HG02642 (cell line): ENCODE results near the gene LRRC4C.
"Not testable (repeated sequence)": the region's sequence is repeated elsewhere in the genome, so short reads cannot be mapped to it uniquely, and the experiment has no call there.

Experiments used
- ATAC-seq: cut with Tn5 transposase; IDR thresholded peaks from one replicate; pipeline ENCODE4 v1.9.1; 2021; ENCODE audit warnings: mild to moderate bottlenecking; ENCODE audit not compliant: unreplicated experiment, poor library complexity

The LRRC4C gene

DNA sequence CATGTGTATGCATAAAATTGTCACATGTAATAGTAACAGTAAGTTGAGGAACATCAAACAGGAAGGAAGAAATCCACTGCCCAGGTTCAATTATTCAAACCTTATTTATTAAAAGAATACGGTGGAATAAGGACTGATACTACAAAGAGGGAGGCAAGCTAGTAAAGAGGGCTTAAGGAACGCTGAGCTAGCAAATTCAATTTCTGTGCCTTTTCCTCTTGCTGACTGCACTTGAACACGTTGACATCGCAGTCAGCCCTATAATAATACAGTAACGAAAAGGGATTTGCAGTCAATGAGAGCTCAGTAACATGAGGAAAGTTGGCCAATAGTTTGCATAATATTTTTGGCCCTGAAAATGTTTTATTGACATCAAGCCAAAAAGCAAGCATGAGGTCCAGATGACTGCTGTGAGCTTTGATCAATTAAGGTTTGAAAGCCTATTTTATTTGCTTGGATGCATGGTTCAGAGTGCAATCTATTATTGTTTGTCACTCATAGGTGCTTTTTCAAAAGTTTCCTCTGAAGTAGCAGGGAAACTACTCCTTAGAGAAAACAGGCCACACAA is 861.8 kb downstream of the LRRC4C start:
- ATAC-seq: no peak

DNA sequence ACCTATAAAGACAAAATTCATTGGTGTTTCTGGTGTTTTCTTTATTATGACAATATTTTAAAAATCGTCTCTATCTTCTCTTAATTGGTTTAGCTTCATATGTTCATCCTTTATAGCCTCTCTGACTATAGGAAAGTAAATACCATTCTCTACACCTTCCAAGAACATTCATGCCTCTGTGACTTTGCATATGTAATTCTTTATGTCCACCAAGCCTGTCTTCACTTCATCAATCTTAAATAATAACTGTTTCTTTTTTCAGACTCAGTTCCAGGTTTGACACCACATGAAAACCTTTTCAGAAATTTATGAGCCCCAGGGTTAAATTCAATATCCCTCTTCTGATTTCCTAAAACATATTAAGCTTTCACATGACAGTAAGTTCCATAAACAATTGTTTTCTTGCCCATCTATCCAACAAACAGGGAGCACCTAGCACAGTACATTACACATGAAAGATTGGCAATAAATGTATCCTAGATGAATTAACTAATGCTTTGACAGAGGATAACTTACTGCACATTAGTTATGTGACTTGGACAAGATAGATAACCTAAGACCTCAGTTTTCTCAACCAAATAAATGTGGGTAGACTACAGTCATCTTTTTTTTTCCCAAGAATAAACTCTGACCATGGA is 886.1 kb downstream of the LRRC4C start:
- ATAC-seq: no peak

DNA sequence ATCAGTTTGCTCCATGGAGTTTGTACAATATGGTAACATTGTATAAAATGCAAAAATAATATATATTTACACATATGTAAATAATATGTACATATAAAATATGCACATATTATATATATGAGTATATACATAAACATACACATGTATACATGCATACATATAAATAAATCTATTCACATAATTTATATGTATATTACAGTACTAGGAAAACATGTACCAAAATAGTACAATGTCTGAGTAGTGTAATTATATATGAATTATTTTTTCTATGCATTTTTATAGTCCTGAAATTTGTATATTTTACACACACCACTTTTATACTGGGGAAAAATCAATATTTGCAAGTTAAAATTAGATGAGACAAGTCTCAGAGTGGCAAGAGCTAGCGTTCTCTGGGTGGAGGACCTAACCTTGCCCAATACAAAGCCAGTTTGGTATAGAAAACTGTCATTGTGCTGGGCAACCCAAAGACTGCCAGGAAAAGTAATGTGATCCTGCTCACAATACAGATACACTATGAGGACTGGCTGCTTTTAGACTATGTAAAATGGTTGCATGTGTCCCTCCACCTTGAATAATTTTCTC is 889.4 kb downstream of the LRRC4C start:
- no peak for ATAC-seq

DNA sequence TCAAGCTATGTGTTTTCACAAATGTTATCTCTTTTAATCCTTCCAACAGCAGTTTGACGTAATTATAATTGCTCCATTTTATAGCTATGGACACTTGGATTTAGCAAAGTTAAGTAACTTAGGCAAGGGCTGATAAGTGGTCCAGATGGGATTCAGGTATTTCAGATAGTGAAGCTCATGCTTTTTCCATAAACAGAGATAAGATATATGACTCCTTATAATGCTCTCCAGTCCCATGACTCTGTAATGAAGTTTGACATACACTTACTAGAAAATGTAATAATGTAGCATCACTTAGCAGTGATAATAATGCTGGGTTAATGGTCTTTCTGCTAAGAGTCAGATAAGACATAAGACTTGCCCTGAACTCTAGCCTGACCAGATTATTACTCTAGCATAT is 892.1 kb downstream of the LRRC4C start:
- no peak for ATAC-seq

DNA sequence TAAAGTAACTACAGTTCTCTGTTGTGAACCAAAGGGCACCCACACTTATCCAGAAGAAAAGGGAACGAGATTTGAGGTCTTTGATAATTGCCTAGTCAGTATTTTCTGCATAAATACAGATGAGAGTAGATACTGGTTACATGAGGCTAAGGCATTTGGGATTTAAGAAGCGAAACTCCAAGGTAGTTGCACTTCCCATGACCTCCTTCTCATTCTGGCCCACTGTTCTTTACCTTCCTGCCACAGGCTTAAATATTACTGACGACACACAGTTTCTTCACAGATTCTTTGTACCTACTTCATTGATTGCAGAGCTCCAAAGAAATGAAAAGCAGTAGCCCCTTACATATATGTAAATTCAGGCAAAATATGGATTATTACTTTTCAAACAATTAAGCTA is 915.3 kb downstream of the LRRC4C start:
- ATAC-seq: no peak

DNA sequence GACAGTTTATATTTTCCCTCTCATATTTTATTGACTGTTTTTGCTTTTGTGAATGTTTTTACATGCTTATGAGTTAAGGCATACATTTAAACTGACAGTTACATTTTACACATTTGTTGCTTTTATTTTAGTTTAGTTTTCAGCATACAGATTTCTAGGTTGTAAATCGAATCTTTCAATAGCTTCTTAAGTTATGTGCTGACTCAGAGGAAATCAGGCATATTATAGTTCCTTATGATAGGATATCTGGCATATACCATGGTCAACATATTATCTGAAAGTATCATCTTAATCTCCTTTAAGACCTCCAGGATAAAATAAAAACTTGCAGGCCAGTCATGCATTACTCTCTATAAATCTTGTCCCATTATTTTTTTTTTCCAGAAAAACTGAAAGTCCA is 916.6 kb downstream of the LRRC4C start:
- no peak for ATAC-seq

DNA sequence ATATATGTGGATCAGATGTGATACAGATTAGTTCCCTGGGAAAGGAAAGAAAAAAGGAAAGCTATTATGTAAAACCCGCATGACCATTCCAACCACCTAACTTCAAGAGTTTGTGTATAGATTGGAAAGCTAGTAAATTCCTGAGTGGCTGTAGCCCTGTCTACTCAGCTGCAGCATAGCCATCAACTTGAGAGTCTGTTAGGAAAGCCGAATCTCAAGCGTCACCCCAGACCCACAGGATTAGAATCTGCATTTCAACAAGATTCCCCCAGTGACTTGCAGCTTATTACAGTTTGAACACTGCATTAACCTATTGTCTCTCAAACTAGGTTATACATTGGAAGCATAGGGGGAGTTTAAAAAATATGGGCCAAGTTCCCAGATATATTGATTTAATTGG is 921.7 kb downstream of the LRRC4C start:
- no peak for ATAC-seq

DNA sequence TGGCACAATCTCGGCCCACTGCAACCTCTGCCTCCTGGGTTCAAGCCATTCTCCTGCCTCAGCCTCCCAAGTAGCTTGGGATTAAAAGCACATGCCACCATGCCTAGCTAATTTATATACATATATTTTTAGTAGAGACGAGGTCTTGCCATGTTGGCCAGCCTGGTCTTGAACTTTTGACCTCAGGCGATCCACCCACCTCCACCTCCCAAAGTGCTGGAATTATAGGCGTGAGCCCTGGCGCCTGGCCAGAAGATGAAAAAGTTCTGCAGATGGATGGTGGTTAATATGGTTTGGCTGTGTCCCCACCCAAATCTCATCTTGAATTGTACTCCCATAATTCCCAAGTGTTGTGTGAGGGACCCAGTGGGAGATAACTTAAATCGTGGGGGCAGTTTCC is 937.4 kb downstream of the LRRC4C start:
- not testable (repeated sequence) for ATAC-seq

DNA sequence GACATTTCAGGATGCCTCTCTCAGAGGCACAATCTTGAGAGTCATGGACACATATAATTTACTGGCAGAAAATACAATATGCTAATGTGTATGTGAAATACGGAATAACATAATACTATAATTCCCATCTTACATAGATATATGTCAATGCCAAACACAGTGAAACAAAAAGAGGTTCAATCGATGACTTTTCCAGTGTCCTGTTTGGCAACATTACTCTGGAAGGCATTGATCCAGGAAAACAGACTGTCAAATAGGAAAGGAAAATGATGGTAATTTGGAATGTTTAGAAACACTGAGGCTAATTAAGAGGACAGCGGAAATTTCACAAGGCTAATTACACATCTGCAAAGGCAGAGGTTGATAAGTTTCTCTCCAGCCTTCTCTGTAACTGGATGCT is 942.3 kb downstream of the LRRC4C start:
- ATAC-seq: no peak

DNA sequence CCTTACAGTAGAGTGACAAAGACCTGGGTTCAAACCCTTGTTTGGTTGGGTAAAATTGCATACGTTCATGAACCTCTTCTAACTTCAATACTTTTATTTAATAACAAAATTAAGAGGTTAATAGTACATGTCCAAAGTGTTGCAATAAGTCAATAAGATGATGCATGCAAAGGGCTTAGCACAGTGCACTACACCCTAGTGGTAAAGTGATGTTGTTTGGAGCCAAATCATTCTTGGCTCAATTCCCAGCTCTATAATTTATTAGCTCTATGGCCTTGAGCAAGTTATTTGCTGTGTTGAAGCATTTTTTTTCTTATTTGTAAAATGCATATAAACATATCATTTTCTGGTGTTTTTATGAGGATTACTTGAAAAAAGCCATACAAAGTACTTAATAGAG is 945.3 kb downstream of the LRRC4C start:
- ATAC-seq: no peak

DNA sequence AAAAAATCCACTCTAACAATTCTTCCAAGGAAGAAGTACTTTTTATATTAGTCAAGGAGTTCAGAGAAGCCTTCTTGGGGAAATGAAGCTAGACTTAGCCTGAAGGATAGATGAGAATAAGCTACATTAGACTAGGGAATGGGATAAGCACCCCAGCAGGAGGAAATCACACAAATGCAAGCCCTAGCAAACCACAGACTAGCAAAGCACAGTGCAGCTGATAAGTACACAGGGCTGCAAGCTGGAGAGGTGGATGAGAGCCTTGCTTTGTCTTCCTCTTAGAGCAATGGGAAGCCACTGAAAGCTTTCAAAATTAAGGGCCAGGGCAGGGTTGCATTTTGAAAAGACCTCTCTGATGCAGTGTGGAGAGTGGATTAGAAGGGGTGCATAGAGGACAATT is 946.2 kb downstream of the LRRC4C start:
- no peak for ATAC-seq

DNA sequence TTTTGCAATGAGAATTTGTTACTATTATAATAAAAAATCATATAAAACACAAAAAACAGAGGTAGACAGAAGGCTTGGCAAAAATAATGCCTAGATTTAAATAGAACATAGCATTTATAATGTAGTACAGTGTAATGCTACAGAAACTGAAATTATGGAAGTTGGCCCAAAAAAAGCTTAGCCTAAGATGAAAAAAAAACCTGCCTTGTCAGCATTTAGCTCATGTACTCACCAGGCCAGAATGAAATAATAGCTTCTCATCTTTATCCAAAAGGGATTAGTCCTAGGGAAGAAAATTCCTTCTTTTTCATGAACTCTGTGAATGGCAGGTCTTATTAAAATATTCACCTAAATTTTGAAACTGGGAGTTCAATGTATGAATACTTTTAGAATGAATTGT is 951.1 kb downstream of the LRRC4C start:
- no peak for ATAC-seq

DNA sequence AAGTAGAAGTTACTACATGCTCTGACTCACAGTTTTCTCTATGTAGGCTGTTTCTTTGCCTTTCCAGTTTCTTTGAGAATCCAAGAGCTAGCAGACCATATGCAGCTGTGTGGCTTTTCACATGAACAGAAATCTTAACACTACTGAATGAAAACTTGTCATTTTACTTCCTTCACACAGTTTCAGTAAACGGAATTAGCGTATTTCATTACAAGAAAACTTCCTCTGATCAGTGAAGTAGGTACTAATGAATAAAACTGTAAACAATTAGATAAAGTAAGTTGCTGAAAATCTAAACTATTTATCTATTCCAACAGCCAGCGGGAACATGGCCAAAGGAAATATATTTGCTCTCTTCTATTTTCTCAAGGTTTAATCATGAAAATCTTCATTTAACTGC is 953.2 kb downstream of the LRRC4C start:
- ATAC-seq: no peak

DNA sequence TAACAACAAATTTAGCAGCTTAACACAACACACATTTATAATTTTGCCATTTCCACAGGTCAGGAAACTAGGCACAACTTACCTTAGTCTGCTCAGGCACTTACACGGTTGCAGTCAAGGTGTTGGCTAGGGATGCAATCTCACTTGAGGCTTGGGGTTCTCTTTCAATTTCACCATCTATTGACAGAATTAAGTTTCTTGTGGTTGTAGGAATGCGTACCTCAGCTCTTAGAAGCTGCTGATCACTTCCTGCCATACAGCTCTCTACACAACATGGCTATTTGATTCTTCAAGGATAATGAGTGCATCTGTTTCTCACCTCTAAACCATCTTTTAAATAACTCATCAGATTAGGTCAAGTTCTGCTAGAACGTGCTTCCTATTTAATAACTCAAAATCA is 968.1 kb downstream of the LRRC4C start:
- no peak for ATAC-seq

DNA sequence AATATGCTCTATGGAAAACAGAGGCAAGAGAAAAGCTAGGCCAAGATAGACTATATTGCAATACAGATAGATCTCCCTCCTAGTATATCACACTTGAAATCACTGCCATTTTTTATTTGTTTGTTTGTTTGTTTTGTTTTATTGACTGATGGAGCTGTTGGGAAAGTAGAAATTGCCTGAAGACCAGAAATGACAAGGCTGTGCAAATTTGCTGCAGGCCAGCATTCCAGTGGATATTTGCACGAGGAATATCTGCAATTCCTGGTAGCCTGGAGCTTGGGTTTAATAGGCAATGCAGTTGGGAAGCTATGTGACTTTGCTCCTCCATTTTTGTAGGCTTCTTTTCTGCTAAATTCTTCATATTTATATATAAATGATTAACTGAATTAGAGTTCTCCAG is 991.7 kb downstream of the LRRC4C start:
- ATAC-seq: no peak

DNA sequence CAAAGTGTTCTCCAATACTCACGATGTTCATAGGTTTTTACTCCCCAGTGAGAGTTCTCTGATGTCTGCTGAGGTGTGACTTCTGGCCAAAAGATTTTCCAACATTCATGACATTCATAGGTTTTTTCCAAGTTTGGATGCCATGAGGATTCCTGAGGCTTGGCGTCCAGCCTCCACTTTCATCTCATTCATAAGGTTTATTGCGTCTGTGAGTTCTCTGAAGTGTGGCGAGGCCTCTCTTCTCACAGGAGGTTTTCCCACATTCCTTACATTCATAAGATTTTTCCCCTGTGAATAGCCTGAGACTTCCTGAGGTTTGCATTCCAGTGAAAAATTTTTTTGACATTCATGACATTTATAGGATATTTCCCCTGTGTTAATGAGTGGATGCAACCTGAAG is 1014.1 kb downstream of the LRRC4C start:
- ATAC-seq: no peak

DNA sequence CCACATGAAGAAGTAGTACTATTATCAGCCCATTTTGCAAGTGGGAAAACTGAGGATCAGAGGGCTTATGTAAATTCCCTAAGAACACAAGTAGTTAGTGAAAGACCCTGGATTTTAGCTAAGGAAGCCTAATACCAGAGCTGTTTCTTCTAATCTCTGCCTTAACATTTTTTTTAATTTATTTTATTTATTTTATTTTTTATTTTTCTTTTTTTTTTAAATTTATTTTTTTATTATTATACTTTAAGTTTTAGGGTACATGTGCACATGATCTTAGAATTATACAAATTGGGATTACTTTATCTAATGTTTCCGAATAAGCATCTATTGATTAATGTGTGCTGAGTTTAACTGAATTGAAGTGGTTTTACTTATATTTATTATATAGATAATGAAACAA is 1015.3 kb downstream of the LRRC4C start:
- no peak for ATAC-seq

DNA sequence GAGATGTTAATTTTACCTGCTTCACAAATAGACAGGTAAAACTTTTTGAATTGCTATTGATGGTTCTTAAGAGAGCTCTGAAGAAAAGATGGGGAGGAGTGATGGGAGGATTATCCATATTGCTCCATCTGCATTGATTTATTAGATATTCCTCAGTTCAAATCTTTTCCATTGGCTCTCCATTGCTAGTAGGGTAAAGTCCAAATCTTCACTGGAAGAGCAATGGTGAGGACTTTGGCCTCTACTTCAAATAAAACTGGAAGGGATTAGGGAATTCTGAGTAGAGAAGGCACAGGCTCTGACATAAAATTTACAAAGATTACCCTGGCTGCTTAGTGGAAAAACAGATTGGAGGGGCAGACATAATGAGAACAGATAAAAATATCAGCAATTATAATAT is 1024.1 kb downstream of the LRRC4C start:
- no peak for ATAC-seq

DNA sequence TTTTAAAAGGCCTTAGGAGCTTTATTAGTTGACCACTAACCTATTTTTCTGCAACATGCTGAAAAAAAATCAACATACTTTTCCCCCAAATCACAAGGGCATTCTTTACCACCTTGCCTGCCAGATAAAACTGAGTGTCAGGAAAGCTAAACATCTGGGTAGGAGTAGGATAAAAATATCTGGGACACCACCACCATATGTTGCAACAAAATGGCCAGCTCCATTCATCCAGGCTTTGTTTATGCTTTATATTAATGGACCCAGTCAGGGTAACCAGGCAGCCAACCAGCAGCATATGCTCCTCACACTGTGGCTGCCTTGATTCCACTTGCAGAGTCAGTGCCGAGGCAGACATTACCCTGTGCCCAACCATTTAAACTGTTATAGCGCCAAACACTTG is 1024.5 kb downstream of the LRRC4C start:
- ATAC-seq: no peak

DNA sequence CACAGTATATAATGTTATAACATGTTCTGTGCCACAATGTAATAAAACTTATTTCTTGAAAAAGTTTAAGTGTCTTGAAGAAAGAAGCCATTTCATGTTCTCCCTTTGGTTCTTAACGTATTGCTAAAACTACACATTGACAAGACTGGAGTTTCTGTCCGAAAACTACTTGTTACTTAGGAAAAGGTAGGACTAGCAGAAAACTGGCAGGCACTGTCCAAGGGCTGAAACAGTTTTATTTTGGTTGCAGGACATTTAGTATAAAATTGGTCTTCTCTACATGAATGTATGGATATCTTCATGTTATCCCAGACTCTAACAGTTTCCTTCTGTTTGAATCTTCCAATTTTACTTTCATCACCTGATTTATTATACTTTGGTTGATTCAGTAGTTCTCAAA is 1027.1 kb downstream of the LRRC4C start:
- no peak for ATAC-seq

DNA sequence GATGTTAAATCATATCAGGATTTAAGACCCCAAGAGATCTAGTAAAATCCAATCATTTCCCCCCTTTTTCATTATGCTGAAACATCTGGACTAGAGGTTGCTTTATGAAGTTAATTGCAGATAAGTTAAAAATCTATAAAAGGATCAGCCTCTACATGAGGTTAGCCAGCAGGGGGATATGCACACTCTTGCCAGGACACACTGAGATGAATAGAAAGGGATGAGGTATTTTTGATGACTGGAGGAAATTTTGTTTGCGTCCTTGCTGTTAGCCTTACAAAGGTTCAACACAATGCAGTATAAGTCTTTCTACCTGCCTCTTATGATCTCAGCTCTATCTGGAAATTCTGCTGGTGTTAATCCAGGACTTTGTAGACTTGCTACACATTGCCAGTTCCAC is 1034.3 kb downstream of the LRRC4C start:
- no peak for ATAC-seq
